Activated T-helper 17 cell treated with anti-CD3 and anti-CD28 coated beads, Interleukin-2, amount 50 U/mL, for 72 hours (primary cell): Measurements from ENCODE around the gene MIGA2. TPM values are rescaled to one million over a fixed set of nuclear protein-coding genes. Genes with fewer than 3 reads are reported as not detected.
"Not testable (repeated sequence)": the region's sequence is repeated elsewhere in the genome, so short reads cannot be mapped to it uniquely, and the experiment has no call there.

Source experiments
- ATAC-seq: fragments of 150-1000 bp; cut with Tn5 transposase; replicated peaks from 2 replicates; pipeline ENCODE4 v1.10.0; 2021; ENCODE audit warnings: mild to moderate bottlenecking, moderate library complexity
- H3K27ac Mint-ChIP-seq: one replicate; pipeline ENCODE4 v1.8.0; 2022; ENCODE audit warnings: mixed read lengths
- H3K27me3 Mint-ChIP-seq: one replicate; pipeline ENCODE4 v1.8.0; 2022; ENCODE audit warnings: mixed read lengths
- H3K36me3 Mint-ChIP-seq: one replicate; pipeline ENCODE4 v1.8.0; 2022; ENCODE audit warnings: low read depth, mild to moderate bottlenecking, mixed read lengths
- H3K4me1 Mint-ChIP-seq: one replicate; pipeline ENCODE4 v1.8.0; 2022; ENCODE audit warnings: mixed read lengths
- H3K4me3 Mint-ChIP-seq: one replicate; pipeline ENCODE4 v1.8.0; 2022; ENCODE audit warnings: mild to moderate bottlenecking, mixed read lengths
- H3K9me3 Mint-ChIP-seq: one replicate; pipeline ENCODE4 v1.8.0; 2022; ENCODE audit warnings: mixed read lengths
- total RNA-seq, 2 donors: library from RNA; stranded (reverse); gene quantifications; one replicate each; pipeline ENCODE4 v1.2.3, GENCODE V29; 2022

Gene MIGA2, protein sequence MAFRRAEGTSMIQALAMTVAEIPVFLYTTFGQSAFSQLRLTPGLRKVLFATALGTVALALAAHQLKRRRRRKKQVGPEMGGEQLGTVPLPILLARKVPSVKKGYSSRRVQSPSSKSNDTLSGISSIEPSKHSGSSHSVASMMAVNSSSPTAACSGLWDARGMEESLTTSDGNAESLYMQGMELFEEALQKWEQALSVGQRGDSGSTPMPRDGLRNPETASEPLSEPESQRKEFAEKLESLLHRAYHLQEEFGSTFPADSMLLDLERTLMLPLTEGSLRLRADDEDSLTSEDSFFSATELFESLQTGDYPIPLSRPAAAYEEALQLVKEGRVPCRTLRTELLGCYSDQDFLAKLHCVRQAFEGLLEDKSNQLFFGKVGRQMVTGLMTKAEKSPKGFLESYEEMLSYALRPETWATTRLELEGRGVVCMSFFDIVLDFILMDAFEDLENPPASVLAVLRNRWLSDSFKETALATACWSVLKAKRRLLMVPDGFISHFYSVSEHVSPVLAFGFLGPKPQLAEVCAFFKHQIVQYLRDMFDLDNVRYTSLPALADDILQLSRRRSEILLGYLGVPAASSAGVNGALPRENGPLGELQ
- total RNA-seq = 10 to 100 TPM; 23.8 to 35.0 TPM

DNA sequence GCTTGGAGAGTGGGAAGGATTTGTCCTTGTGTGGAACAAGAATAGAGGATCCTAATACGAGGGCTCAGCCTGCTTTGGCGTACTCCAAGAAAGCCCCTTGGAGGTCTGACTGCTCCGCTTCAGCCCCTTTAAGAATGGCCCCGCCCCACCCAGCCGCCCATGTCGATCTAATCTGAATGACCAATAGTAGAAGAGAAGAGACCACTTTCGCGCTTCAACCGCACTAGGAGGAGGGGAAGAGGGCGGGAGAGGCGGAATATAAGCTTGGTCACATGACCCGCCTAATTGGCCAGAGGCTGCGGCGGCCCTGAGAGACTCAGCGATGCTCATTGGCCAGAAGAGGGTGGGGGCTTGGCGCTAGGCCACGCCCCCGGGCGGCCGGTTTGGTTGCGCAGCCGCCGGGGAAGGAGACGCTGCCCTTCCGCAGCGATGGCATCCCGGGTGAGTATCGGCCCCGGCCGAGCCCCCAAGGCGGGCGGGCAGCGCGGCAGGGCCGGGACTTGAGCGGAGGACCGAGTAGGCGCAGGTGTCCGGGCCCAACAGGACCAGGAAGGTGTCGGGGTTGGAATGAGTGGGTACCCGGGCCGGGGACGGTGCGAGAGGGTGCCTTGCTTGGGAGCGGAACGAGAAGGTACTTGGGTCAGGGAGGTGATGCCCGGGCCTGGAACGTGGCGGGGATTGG is at the start of gene MIGA2:
Gene MIGA2 (plus strand): TSS at position 386 of the 682 bp plus-strand sequence. CDS start 3,969 bp downstream, outside the sequence.
- Mint-ChIP-seq H3K4me1 (peaks cover 8% of the 10 kb centered on the region), H3K36me3 (peaks cover under 1% of the 10 kb centered on the region), H3K27me3 (no peaks in the 10 kb centered on the region), H3K9me3 (no peaks in the 10 kb centered on the region), H3K27ac (peak within 1 kb of the TSS; percentile 87), H3K4me3 (peak within 1 kb of the TSS; percentile 93)
- peak; percentile 99 for ATAC-seq

DNA sequence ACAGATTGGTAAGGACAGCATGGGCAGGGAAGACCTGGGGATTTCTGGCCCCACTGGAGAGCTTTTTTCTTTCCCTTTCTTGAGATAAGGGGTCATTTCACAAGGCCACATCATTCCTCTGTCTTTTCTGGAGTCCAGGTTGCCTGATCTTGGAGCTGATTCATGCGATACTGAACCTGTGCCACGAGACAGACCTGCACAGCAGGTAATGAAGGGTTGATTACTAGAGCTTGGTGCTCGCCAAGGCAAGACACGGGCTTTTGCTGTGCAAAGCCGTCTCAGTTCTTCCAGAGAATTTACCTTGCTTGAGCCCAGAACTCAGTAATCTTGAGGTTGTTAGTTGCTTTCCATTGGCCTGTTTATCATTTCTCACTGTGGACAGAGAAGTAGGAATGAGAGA is 49.8 kb upstream of the MIGA2 start:
- Mint-ChIP-seq H3K9me3 (no peaks in the 10 kb centered on the region), H3K36me3 (peaks cover 93% of the 10 kb centered on the region), H3K27me3 (no peaks in the 10 kb centered on the region), H3K27ac (peak overlapping the region; percentile 11), H3K4me1 (no peaks in the 10 kb centered on the region), H3K4me3 (no peak overlapping the region)
- no peak for ATAC-seq

DNA sequence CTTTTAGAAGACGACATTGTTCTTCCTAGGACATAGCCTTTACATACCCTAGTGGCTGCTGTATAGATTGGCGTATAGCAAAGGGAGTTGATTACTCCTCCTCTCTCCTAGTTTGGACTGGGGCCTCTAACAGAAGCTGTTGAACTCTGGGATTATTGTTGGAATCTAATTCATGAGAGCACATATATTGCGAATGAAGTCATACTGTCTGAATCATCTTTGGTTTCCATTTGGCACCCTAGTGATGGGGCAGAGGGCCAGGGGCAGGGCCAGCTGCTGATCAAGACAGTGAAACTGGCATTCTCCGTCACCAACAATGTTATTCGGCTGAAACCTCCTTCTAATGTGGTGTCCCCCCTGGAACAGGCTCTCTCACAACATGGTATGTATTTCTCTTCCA is 48.6 kb upstream of the MIGA2 start:
- Mint-ChIP-seq H3K27ac (peak overlapping the region; percentile 48), H3K36me3 (peaks cover 91% of the 10 kb centered on the region), H3K27me3 (no peaks in the 10 kb centered on the region), H3K4me3 (no peak overlapping the region), H3K4me1 (no peaks in the 10 kb centered on the region), H3K9me3 (no peaks in the 10 kb centered on the region)
- ATAC-seq = no peak

DNA sequence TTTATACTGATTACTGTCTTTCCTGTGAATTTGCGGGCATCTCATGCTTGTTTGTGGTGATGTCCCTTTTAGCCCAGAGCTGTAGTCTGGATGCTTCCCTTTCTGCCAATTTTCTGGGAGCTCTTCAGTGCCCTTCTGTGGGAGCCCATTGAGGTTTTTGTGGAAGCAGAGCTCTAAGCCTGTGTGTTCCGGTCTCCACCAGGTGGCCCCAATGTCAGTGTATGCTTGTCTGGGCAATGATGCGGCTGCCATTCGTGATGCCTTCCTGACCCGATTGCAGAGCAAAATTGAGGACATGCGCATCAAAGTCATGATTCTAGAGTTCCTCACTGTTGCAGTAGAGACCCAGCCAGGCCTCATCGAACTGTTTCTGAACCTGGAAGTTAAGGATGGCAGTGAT is 43.4 kb upstream of the MIGA2 start:
- H3K27ac Mint-ChIP-seq = no peak overlapping the region
- no peak for ATAC-seq
- no peaks in the 10 kb centered on the region for H3K9me3 Mint-ChIP-seq
- no peaks in the 10 kb centered on the region for H3K4me1 Mint-ChIP-seq
- peaks cover 94% of the 10 kb centered on the region for H3K36me3 Mint-ChIP-seq
- H3K27me3 Mint-ChIP-seq = no peaks in the 10 kb centered on the region
- no peak overlapping the region for H3K4me3 Mint-ChIP-seq

DNA sequence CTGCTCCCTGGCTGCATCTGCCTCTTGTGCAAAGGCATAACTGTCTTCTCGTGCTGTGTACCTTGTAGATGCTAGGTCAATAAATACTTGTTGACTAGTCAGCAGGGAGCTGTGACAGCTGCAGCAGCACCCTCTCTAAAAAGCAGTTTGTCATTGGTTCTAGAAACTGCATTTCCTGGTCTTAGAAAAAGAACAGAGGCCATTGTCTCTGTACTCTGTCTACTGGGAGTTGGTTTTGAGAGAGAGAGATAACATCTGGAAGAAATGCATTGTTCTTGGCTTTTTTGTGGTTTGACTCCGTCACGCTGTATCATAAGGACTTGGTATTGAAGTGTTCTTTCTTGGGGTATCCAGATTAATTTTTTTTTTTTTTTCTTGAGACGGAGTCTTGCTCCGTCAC is 40.6 kb upstream of the MIGA2 start:
- no peaks in the 10 kb centered on the region for H3K4me1 Mint-ChIP-seq
- no peak for ATAC-seq
- H3K4me3 Mint-ChIP-seq = no peak overlapping the region
- no peaks in the 10 kb centered on the region for H3K9me3 Mint-ChIP-seq
- H3K36me3 Mint-ChIP-seq = peaks cover 96% of the 10 kb centered on the region
- H3K27me3 Mint-ChIP-seq = no peaks in the 10 kb centered on the region
- H3K27ac Mint-ChIP-seq = no peak overlapping the region

DNA sequence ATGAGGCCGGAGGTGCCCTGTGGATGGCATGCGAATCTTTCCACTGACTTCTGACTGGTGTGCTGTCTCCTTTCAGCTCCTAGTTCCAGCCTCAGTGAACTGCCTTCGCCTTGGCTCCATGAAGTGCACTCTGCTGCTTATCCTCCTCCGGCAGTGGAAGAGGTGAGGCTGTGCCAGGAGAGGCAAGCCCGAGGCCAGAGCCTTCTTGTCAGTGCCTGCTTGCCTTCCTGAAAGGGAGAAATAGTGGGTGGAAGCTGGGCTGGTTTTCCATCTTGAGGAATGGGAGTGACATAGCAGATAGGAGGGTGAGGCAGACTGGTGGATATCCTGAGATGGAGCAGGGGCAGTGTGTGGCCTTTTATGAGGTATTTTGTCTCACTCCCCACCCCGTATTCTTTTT is 38.0 kb upstream of the MIGA2 start:
- ATAC-seq = no peak
- H3K27me3 Mint-ChIP-seq = no peaks in the 10 kb centered on the region
- H3K4me3 Mint-ChIP-seq = no peak overlapping the region
- H3K36me3 Mint-ChIP-seq = peaks cover 100% of the 10 kb centered on the region
- no peak overlapping the region for H3K27ac Mint-ChIP-seq
- no peaks in the 10 kb centered on the region for H3K9me3 Mint-ChIP-seq
- no peaks in the 10 kb centered on the region for H3K4me1 Mint-ChIP-seq

DNA sequence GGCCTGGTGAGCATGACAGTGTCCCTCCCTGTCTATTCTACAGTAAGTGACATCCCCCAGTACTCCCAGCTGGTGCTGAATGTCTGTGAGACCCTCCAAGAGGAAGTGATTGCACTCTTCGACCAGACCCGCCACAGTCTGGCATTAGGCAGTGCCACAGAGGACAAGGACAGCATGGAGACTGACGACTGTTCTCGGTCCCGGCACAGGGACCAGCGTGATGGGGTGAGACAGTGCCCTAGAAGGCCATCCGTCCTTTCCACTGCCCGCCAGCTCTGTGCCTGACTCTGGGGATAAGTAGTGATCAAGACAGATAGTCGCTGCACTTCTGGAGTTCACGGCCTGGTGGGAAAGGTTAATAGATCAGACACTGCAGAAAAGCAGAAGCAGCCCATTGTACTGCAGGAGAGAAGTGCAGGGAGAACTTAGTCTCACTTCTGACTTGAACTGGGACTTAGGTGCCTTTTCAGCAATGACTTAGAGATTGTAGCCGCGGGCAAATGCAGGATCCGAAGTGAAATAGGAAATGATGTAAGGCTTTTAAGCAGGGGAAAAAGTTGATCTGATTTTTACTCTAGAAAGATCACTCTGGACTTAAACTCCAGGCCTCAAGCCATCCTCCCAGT is 36.7 kb upstream of the MIGA2 start:
- H3K4me3 Mint-ChIP-seq = no peak overlapping the region
- H3K27me3 Mint-ChIP-seq = no peaks in the 10 kb centered on the region
- H3K9me3 Mint-ChIP-seq = no peaks in the 10 kb centered on the region
- H3K4me1 Mint-ChIP-seq = no peaks in the 10 kb centered on the region
- H3K27ac Mint-ChIP-seq = no peak overlapping the region
- ATAC-seq = no peak
- H3K36me3 Mint-ChIP-seq = peaks cover 100% of the 10 kb centered on the region

DNA sequence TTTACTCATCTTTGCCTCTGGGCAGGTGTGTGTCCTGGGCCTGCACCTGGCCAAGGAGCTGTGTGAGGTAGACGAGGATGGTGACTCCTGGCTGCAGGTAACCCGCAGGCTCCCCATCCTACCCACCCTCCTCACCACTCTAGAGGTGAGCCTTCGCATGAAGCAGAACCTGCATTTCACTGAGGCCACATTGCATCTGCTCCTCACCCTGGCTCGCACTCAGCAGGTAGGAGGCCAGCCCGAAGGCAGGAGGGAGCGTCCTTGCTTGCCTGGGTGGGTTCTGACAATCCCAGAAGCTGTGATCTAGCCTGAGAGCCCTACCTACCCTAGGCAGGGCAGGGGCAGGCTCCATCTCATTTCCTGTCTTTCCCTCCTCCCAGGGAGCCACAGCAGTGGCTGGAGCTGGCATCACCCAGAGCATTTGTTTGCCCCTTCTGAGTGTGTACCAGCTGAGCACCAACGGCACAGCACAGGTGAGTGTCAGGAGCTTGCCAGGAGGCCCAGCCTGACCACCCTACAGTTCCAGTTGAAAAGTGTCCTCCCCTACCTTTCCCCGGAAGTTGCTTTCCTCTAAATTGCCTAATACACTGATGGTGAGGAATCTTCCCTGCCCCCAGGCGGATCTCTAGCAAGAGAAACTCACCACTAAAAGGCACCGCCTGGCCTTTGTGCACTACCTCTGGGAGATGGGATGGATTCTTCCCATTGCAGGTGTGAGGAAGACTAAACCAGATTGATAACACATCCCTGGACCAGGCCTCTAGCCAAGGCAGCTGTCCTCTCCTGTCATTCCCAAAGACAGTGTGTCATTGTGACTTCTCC is 34.7 kb upstream of the MIGA2 start:
- H3K4me1 Mint-ChIP-seq = no peaks in the 10 kb centered on the region

DNA sequence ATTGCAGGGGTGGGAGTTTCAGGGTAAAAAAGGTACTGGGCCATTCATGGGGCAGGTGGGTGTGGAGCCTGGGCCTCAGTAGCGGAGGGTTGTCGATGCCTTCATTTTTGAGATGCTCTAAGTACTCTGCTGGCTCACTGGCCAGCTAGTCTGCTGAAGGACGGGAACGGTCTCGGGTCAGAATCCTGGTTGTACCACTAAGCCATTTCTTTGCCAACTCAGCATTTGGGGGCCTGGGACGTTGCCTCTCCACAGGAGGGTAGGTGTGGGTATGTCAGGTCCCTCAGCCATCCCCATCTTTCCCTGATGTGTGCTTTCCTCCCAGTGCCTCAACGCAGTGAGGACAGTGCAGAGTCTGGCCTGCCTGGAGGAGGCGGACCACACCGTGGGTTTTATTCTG is 33.4 kb upstream of the MIGA2 start:
- no peak overlapping the region for H3K4me3 Mint-ChIP-seq
- H3K27me3 Mint-ChIP-seq = no peaks in the 10 kb centered on the region
- ATAC-seq = no peak
- no peak overlapping the region for H3K27ac Mint-ChIP-seq
- H3K9me3 Mint-ChIP-seq = no peaks in the 10 kb centered on the region
- peaks cover 99% of the 10 kb centered on the region for H3K36me3 Mint-ChIP-seq
- peaks cover 3% of the 10 kb centered on the region for H3K4me1 Mint-ChIP-seq

More for the DNA sequence above, 34.7 kb upstream of the MIGA2 start:
- no peak for ATAC-seq
- no peaks in the 10 kb centered on the region for H3K27me3 Mint-ChIP-seq
- H3K9me3 Mint-ChIP-seq = no peaks in the 10 kb centered on the region
- no peak overlapping the region for H3K4me3 Mint-ChIP-seq
- H3K36me3 Mint-ChIP-seq = peaks cover 100% of the 10 kb centered on the region
- H3K27ac Mint-ChIP-seq = peak overlapping the region; percentile 21

DNA sequence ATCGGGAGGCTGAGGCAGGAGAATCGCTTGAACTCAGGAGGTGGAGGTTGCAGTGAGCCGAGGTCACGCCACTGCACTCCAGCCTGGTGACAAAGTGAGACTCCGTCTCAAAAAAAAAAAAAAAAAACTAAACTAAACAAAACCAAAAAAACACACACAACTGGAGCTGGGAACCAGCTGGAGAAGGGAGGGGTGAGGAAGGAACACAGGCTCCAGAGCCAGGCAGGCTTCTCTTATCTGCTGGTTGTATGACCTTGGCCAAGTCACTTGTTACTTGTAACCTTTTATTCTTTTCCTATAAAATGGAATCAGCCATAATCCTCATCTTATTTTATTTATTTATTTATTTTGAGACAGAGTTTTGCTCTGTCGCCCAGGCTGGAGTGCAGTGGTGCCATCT is 32.3 kb upstream of the MIGA2 start:
- not testable (repeated sequence) for H3K4me3 Mint-ChIP-seq, ATAC-seq, H3K4me1 Mint-ChIP-seq, H3K27ac Mint-ChIP-seq, H3K9me3 Mint-ChIP-seq, H3K27me3 Mint-ChIP-seq
- peaks cover 88% of the 10 kb centered on the region for H3K36me3 Mint-ChIP-seq

DNA sequence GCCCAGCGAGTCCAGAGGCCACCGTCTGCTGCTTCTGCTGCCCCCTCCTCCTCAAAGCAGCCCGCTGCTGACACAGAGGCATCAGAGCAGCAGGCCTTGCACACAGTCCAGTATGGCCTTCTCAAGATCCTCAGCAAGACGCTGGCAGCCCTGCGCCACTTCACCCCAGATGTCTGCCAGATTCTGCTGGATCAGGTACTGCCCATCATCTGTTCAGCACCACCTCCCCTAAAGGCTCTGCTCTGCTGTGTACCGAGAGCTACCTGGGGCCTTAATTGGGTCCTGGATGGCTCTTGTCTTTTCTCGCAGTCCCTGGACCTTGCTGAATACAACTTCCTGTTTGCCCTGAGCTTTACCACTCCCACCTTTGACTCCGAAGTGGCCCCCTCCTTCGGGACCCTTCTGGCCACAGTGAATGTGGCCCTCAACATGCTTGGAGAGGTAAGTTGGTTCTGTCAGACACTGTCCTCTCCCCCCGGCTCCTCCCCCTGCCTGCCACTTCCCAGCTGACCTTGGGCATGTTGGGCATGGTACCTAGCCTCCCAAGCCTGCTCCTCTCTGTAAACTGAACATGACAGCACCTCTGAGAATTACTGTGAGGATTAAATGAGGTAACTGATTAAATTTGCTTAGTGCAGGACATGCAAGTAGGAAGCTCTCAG is 31.0 kb upstream of the MIGA2 start:
- Mint-ChIP-seq H3K9me3 (no peaks in the 10 kb centered on the region), H3K4me1 (peaks cover 3% of the 10 kb centered on the region), H3K4me3 (no peak overlapping the region), H3K36me3 (peaks cover 75% of the 10 kb centered on the region), H3K27me3 (no peaks in the 10 kb centered on the region), H3K27ac (peak overlapping the region; percentile 47)
- no peak for ATAC-seq

DNA sequence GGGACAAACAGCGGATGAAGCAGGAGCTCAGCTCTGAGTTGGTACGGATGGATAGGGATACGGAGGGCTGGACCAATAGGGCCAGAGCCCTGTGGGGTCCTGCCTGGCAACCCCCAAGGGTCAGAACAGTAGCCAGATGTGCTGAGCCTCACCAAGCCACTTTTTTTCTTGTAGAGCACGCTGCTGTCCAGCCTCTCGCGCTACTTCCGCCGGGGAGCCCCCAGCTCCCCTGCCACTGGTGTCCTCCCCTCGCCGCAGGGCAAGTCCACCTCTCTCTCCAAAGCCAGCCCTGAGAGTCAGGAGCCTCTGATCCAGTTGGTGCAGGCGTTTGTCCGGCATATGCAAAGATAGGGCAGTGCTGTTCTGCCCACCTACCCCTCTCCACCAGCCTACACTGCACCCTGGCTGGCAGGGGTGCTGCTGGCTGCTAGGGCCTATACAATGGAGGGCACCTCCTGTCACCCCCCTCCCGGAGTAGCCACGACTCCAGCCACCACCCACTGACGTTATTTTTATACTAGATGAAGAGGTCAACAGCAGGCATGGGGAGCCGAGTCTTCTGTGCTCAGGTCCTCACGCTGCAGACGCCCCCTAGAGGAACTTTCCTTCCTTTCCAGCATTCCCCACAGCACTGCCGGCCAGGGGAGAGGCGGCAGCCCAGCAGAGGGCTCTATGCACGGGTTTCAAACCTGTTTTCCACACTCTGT is 29.9 kb upstream of the MIGA2 start:
- Mint-ChIP-seq H3K4me3 (no peak overlapping the region), H3K27ac (no peak overlapping the region), H3K36me3 (peaks cover 72% of the 10 kb centered on the region), H3K4me1 (peaks cover 3% of the 10 kb centered on the region), H3K9me3 (no peaks in the 10 kb centered on the region), H3K27me3 (no peaks in the 10 kb centered on the region)
- ATAC-seq = peak; percentile 66
